ENCODE data around the gene TOB1.
"Not testable (repeated sequence)": the region's sequence is repeated elsewhere in the genome, so short reads cannot be mapped to it uniquely, and the experiment has no call there.

The TOB1 gene

GRCh38 chr17:50898369-50899004, 32.3 kb upstream of the TOB1 start:
- FAIRE-seq (no peak), DNase-seq (ENCODE audit: low spot score) (no peak)

- FAIRE-seq; DNase-seq (ENCODE audit: low spot score): not testable (repeated sequence)
Observed at GRCh38 chr17:50894513-50894912, 28.4 kb upstream of the TOB1 start.

- FAIRE-seq (no peak), DNase-seq (ENCODE audit: low spot score) (peak; percentile 82)
Observed at GRCh38 chr17:50893183-50893993, 27.2 kb upstream of the TOB1 start.

- DNase-seq (ENCODE audit: low spot score): no peak
- no peak for FAIRE-seq
Observed at GRCh38 chr17:50892101-50892776, 26.1 kb upstream of the TOB1 start.

GRCh38 chr17:50891577-50891989, 25.4 kb upstream of the TOB1 start:
- DNase-seq (ENCODE audit: low spot score) (no peak), FAIRE-seq (no peak)

- FAIRE-seq (no peak), DNase-seq (ENCODE audit: low spot score) (no peak)
Observed at GRCh38 chr17:50890675-50891516, 24.7 kb upstream of the TOB1 start.

GRCh38 chr17:50889528-50890118, 23.5 kb upstream of the TOB1 start:
- FAIRE-seq (no peak), DNase-seq (ENCODE audit: low spot score) (no peak)

- DNase-seq (ENCODE audit: low spot score) (no peak), FAIRE-seq (no peak)
Observed at GRCh38 chr17:50887705-50888245, 21.6 kb upstream of the TOB1 start.

- FAIRE-seq: no peak
- DNase-seq (ENCODE audit: low spot score): no peak
Observed at GRCh38 chr17:50884439-50885311, 18.5 kb upstream of the TOB1 start.

GRCh38 chr17:50883850-50884438, 17.8 kb upstream of the TOB1 start:
- no peak for FAIRE-seq

GRCh38 chr17:50882851-50883250, 16.7 kb upstream of the TOB1 start:
- DNase-seq (ENCODE audit: low spot score) (peak; percentile 41), FAIRE-seq (no peak)

More at GRCh38 chr17:50883850-50884438, 17.8 kb upstream of the TOB1 start:
- DNase-seq (ENCODE audit: low spot score): no peak

GRCh38 chr17:50881182-50881581, 15.0 kb upstream of the TOB1 start:
- FAIRE-seq: no peak

GRCh38 chr17:50879086-50879485, 12.9 kb upstream of the TOB1 start:
- DNase-seq (ENCODE audit: low spot score) (no peak), FAIRE-seq (no peak)

More at GRCh38 chr17:50881182-50881581, 15.0 kb upstream of the TOB1 start:
- no peak for DNase-seq (ENCODE audit: low spot score)

GRCh38 chr17:50877838-50878237, 11.7 kb upstream of the TOB1 start:
- DNase-seq (ENCODE audit: low spot score) (no peak), FAIRE-seq (no peak)

- not testable (repeated sequence) for DNase-seq (ENCODE audit: low spot score); FAIRE-seq
Observed at GRCh38 chr17:50877042-50877441, 10.9 kb upstream of the TOB1 start.

GRCh38 chr17:50875074-50875473, 8.9 kb upstream of the TOB1 start:
- DNase-seq (ENCODE audit: low spot score) (no peak), FAIRE-seq (no peak)

GRCh38 chr17:50872710-50873424, 6.7 kb upstream of the TOB1 start:
- FAIRE-seq (no peak), DNase-seq (ENCODE audit: low spot score) (no peak)

- FAIRE-seq (no peak), DNase-seq (ENCODE audit: low spot score) (no peak)
Observed at GRCh38 chr17:50871898-50872297, 5.7 kb upstream of the TOB1 start.

- DNase-seq (ENCODE audit: low spot score): no peak
Observed at GRCh38 chr17:50871364-50871763, 5.2 kb upstream of the TOB1 start.

More at GRCh38 chr17:50871364-50871763, 5.2 kb upstream of the TOB1 start:
- FAIRE-seq: no peak

Data from urothelium cell line (cell line).